Bronchial epithelial cell (primary cell): ENCODE measurements around the gene B4GALNT4. TPM values are rescaled to one million over a fixed set of nuclear protein-coding genes. Genes with fewer than 3 reads are reported as not detected.

ENCODE experiments used
- DNase-seq: peaks from one replicate; pipeline ENCODE4 v3.0.0-alpha.2; 2010; ENCODE audit warnings: low read depth
- FAIRE-seq: peaks from 2 replicates; lab custom pipeline; 2011; peaks lifted over from hg19 to GRCh38; lab: Jason Lieb, UNC
- H3K27me3 ChIP-seq: 2 replicates; pipeline ENCODE4 v1.5.1; 2011; ENCODE audit warnings: low read length; ENCODE audit not compliant: control insufficient read depth, insufficient read depth
- H3K36me3 ChIP-seq: 2 replicates; pipeline ENCODE4 v1.5.1; 2011; ENCODE audit warnings: low read length; ENCODE audit not compliant: control insufficient read depth, insufficient read depth
- H3K4me3 ChIP-seq: 2 replicates; pipeline ENCODE4 v1.5.1; 2011; ENCODE audit warnings: mild to moderate bottlenecking, low read depth, low read length, control low read depth
- CTCF ChIP-seq: IDR thresholded peaks from 2 replicates; pipeline ENCODE4 v1.5.1; 2011; ENCODE audit warnings: mild to moderate bottlenecking, moderate library complexity, low read length, control low read depth, inconsistent platforms; ENCODE audit not compliant: insufficient read depth, severe bottlenecking
- total RNA-seq: library from RNA; depleted of rRNA; stranded (reverse); fragments of >200 nt; gene quantifications from 2 replicates; pipeline ENCODE4 v1.2.1, GENCODE V29; 2014

The B4GALNT4 gene
- total RNA-seq, 1 donor from 2014 or later = 10.8 TPM

- no peak for DNase-seq
- no peak for FAIRE-seq
- H3K4me3 ChIP-seq = no peak overlapping the region
- peaks cover 3% of the 10 kb centered on the region for H3K36me3 ChIP-seq
- no peaks in the 10 kb centered on the region for H3K27me3 ChIP-seq
- TF ChIP-seq CTCF = no peak
Observed at GRCh38 chr11:412641-413119, 43.4 kb downstream of the B4GALNT4 start.

GRCh38 chr11:413120-414081 lies 44.1 kb downstream of the B4GALNT4 start:
- FAIRE-seq = no peak
- H3K4me3 ChIP-seq = no peak overlapping the region
- no peak for DNase-seq
- no peak for TF ChIP-seq CTCF
- no peaks in the 10 kb centered on the region for H3K27me3 ChIP-seq
- peaks cover under 1% of the 10 kb centered on the region for H3K36me3 ChIP-seq

- no peak for TF ChIP-seq CTCF
- peak; percentile 72 for FAIRE-seq
- H3K4me3 ChIP-seq = no peak overlapping the region
- no peaks in the 10 kb centered on the region for H3K36me3 ChIP-seq
- DNase-seq = no peak
- no peaks in the 10 kb centered on the region for H3K27me3 ChIP-seq
Observed at GRCh38 chr11:414318-414857, 45.1 kb downstream of the B4GALNT4 start.

- no peaks in the 10 kb centered on the region for H3K36me3 ChIP-seq
- no peaks in the 10 kb centered on the region for H3K27me3 ChIP-seq
- TF ChIP-seq CTCF = no peak
- DNase-seq (no peak), FAIRE-seq (no peak)
- no peak overlapping the region for H3K4me3 ChIP-seq
Observed at GRCh38 chr11:415640-416041, 46.3 kb downstream of the B4GALNT4 start.

GRCh38 chr11:416051-416756 lies 46.9 kb downstream of the B4GALNT4 start:
- H3K4me3 ChIP-seq = peak overlapping the region; percentile 61
- FAIRE-seq (no peak), DNase-seq (no peak)
- H3K36me3 ChIP-seq = no peaks in the 10 kb centered on the region
- H3K27me3 ChIP-seq = no peaks in the 10 kb centered on the region
- no peak for TF ChIP-seq CTCF
